HepG2 (cell line): ENCODE data around the gene EFNA3. TPM values are rescaled to one million over a fixed set of nuclear protein-coding genes. Genes with fewer than 3 reads are reported as not detected.

ENCODE experiments used
- AGO2 ChIP-seq: fragments of 200-400 bp; formaldehyde crosslinking; optimal IDR thresholded peaks from 2 replicates; pipeline ENCODE3; 2017; ENCODE audit warnings: mild to moderate bottlenecking, low read depth, low read length, moderate library complexity
- ARNT2 ChIP-seq: sonication (generic); formaldehyde crosslinking; IDR thresholded peaks from 2 replicates; pipeline ENCODE4 v1.8.0; 2022; ENCODE audit warnings: mild to moderate bottlenecking, low read depth, missing genetic modification reagents, moderate library complexity
- ATF7 ChIP-seq, 2 experiments: fragments of 450-650 bp in 1 of 2; sonication (generic) in 1 of 2; formaldehyde crosslinking in 1 of 2; IDR thresholded peaks; 2 replicates each; pipeline versions ENCODE4 v1.4.0 to v1.6.1; 2016 to 2020; ENCODE audit warnings: antibody characterized with exemption in 1 of 2, mild to moderate bottlenecking in 1 of 2, missing genetic modification reagents in 1 of 2
- MEIS1 ChIP-seq: sonication (generic); formaldehyde crosslinking; IDR thresholded peaks from 2 replicates; pipeline ENCODE4 v1.9.0; 2021; ENCODE audit warnings: mild to moderate bottlenecking, missing genetic modification reagents, moderate library complexity, borderline replicate concordance
- NFIC ChIP-seq: IDR thresholded peaks from 2 replicates; pipeline ENCODE4 v1.6.1; 2012; ENCODE audit warnings: mild to moderate bottlenecking, low read length, inconsistent platforms
- RAD51 ChIP-seq: fragments of 450-650 bp; IDR thresholded peaks from 2 replicates; pipeline ENCODE4 v1.6.1; 2016; ENCODE audit warnings: borderline replicate concordance
- RARG ChIP-seq: sonication (generic); formaldehyde crosslinking; IDR thresholded peaks from 2 replicates; pipeline ENCODE4 v1.4.0; 2020; ENCODE audit warnings: low read depth, mild to moderate bottlenecking, missing genetic modification reagents
- RBM22 ChIP-seq: fragments of 200-400 bp; formaldehyde crosslinking; optimal IDR thresholded peaks from 2 replicates; pipeline ENCODE3; 2017; ENCODE audit warnings: mild to moderate bottlenecking, low read length, moderate library complexity
- REPIN1 ChIP-seq: sonication (generic); formaldehyde crosslinking; IDR thresholded peaks from 2 replicates; pipeline ENCODE4 v1.8.0; 2022; ENCODE audit warnings: missing genetic modification reagents, low read depth, mild to moderate bottlenecking, borderline replicate concordance
- SP1 ChIP-seq, 2 experiments: fragments of 450-650 bp in 1 of 2; sonication (generic) in 1 of 2; formaldehyde crosslinking in 1 of 2; IDR thresholded peaks; 2 replicates each; pipeline versions ENCODE4 v1.4.0 to v1.6.1; 2016 to 2020; ENCODE audit warnings: missing genetic modification reagents in 1 of 2
- TBX3 ChIP-seq: fragments of 450-650 bp; IDR thresholded peaks from 2 replicates; pipeline ENCODE4 v1.6.1; 2017; ENCODE audit warnings: antibody characterized with exemption, mild to moderate bottlenecking, inconsistent platforms, borderline replicate concordance
- WIZ ChIP-seq: sonication (generic); formaldehyde crosslinking; IDR thresholded peaks from 2 replicates; pipeline ENCODE4 v1.5.1; 2020; ENCODE audit warnings: mild to moderate bottlenecking, missing genetic modification reagents
- ZBTB38 ChIP-seq: sonication (generic); formaldehyde crosslinking; IDR thresholded peaks from 2 replicates; pipeline ENCODE4 v1.5.1; 2020; ENCODE audit warnings: mild to moderate bottlenecking, missing genetic modification reagents
- ZFP37 ChIP-seq: sonication (generic); formaldehyde crosslinking; IDR thresholded peaks from 2 replicates; pipeline ENCODE4 v1.4.0; 2020; ENCODE audit warnings: missing genetic modification reagents, borderline replicate concordance
- ZIK1 ChIP-seq: sonication (generic); formaldehyde crosslinking; IDR thresholded peaks from 2 replicates; pipeline ENCODE4 v1.5.0; 2020; ENCODE audit warnings: mild to moderate bottlenecking, low read depth, missing genetic modification reagents, borderline replicate concordance
- ZNF644 ChIP-seq: IDR thresholded peaks from 2 replicates; pipeline ENCODE4 v1.6.1; 2016; ENCODE audit warnings: low read depth
- ZNF652 ChIP-seq: IDR thresholded peaks from 2 replicates; pipeline ENCODE4 v1.6.1; 2016; ENCODE audit warnings: low read depth, borderline replicate concordance
- ZNF713 ChIP-seq: sonication (generic); formaldehyde crosslinking; IDR thresholded peaks from 2 replicates; pipeline ENCODE4 v1.4.0; 2020; ENCODE audit warnings: mild to moderate bottlenecking, missing genetic modification reagents
- polyA plus RNA-seq, 8 experiments: library from polyadenylated mRNA; depleted of rRNA in 3 of 8; stranded (reverse) in 7 of 8; unstranded in 1 of 8; fragments of >200 nt; fragmentation: Illumina TruSeq in 4 of 8; extraction: Trizol in 4 of 8; gene quantifications; 2 replicates each; pipeline versions ENCODE4 v1.2.1 to v1.2.3, GENCODE V29; 2011 to 2016; ENCODE audit warnings: low read depth in 4 of 8, missing spikeins in 1 of 8, mixed read lengths in 1 of 8; ENCODE audit not compliant: insufficient read depth in 1 of 8
- total RNA-seq, 5 experiments: library from RNA; depleted of rRNA; stranded (reverse); fragments of >200 nt; fragmentation: Illumina TruSeq; extraction: Trizol; gene quantifications; 2 replicates each; pipeline ENCODE4 v1.2.3, GENCODE V29; 2016; ENCODE audit warnings: low read depth in 1 of 5
- TF ChIP-seq, protein P1 (sequence below): sonication (generic); formaldehyde crosslinking; conservative IDR thresholded peaks from 2 replicates; pipeline ENCODE4 v1.4.0; 2020; ENCODE audit warnings: missing genetic modification reagents
- TF ChIP-seq, protein P2 (sequence below): sonication (generic); formaldehyde crosslinking; IDR thresholded peaks from 2 replicates; pipeline ENCODE4 v1.4.0; 2020; ENCODE audit warnings: missing genetic modification reagents
- TF ChIP-seq, protein P3 (sequence below): sonication (generic); formaldehyde crosslinking; IDR thresholded peaks from 2 replicates; pipeline ENCODE4 v1.4.0; 2020; ENCODE audit warnings: mild to moderate bottlenecking, missing genetic modification reagents
- TF ChIP-seq, protein P4 (sequence below): sonication (generic); formaldehyde crosslinking; IDR thresholded peaks from 2 replicates; pipeline ENCODE4 v1.4.0; 2020; ENCODE audit warnings: low read depth, mild to moderate bottlenecking, missing genetic modification reagents

Gene EFNA3
- total and polyA plus RNA-seq, 2 of the 13 experiments (the other 11 are each of a cell fraction or from before 2014, with no cell fraction given): 1.0 to 5.7 TPM

DNA sequence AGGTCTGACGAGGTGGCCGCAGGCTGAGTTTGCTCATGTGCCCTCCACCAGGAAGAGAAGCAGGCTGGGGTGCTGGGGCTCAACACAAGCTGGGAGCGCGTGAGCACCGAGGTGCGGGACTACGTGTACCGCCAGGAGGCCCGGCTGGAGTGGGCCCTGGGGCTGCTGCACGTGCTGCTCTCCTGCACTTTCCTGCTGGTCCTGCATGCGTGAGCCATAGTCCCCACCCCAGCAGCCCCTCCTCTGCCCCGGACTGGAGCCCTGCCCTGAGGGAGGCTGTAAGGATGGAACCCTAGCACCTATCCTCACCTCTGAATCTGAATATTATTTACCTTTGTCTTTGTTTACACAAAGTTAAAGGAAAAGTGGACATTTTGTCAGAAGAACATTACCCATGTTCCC lies 35.3 kb upstream of the EFNA3 start (continued):
- TF ChIP-seq WIZ (CRISPR knock-in tag): no peak
- no peak for TF ChIP-seq ZNF652 (CRISPR knock-in tag)
- no peak for TF ChIP-seq ZNF713 (CRISPR knock-in tag)
- no peak for TF ChIP-seq TBX3
- no peak for TF ChIP-seq SP1 (IDR thresholded peaks at IDR 0.05)
- no peak for TF ChIP-seq SP1 (CRISPR knock-in tag; IDR thresholded peaks at IDR 0.05)
- TF ChIP-seq, protein P1, sequence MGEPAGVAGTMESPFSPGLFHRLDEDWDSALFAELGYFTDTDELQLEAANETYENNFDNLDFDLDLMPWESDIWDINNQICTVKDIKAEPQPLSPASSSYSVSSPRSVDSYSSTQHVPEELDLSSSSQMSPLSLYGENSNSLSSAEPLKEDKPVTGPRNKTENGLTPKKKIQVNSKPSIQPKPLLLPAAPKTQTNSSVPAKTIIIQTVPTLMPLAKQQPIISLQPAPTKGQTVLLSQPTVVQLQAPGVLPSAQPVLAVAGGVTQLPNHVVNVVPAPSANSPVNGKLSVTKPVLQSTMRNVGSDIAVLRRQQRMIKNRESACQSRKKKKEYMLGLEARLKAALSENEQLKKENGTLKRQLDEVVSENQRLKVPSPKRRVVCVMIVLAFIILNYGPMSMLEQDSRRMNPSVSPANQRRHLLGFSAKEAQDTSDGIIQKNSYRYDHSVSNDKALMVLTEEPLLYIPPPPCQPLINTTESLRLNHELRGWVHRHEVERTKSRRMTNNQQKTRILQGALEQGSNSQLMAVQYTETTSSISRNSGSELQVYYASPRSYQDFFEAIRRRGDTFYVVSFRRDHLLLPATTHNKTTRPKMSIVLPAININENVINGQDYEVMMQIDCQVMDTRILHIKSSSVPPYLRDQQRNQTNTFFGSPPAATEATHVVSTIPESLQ (CRISPR knock-in tag): no peak
- TF ChIP-seq, protein P2, sequence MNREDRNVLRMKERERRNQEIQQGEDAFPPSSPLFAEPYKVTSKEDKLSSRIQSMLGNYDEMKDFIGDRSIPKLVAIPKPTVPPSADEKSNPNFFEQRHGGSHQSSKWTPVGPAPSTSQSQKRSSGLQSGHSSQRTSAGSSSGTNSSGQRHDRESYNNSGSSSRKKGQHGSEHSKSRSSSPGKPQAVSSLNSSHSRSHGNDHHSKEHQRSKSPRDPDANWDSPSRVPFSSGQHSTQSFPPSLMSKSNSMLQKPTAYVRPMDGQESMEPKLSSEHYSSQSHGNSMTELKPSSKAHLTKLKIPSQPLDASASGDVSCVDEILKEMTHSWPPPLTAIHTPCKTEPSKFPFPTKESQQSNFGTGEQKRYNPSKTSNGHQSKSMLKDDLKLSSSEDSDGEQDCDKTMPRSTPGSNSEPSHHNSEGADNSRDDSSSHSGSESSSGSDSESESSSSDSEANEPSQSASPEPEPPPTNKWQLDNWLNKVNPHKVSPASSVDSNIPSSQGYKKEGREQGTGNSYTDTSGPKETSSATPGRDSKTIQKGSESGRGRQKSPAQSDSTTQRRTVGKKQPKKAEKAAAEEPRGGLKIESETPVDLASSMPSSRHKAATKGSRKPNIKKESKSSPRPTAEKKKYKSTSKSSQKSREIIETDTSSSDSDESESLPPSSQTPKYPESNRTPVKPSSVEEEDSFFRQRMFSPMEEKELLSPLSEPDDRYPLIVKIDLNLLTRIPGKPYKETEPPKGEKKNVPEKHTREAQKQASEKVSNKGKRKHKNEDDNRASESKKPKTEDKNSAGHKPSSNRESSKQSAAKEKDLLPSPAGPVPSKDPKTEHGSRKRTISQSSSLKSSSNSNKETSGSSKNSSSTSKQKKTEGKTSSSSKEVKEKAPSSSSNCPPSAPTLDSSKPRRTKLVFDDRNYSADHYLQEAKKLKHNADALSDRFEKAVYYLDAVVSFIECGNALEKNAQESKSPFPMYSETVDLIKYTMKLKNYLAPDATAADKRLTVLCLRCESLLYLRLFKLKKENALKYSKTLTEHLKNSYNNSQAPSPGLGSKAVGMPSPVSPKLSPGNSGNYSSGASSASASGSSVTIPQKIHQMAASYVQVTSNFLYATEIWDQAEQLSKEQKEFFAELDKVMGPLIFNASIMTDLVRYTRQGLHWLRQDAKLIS (CRISPR knock-in tag): no peak
- no peak for TF ChIP-seq AGO2
- TF ChIP-seq ARNT2: 0 out of 2 replicates have a peak, but pooled peaks have one; percentile 37
- no peak for TF ChIP-seq ZNF644 (CRISPR knock-in tag)
- no peak for TF ChIP-seq REPIN1 (CRISPR knock-in tag)
- TF ChIP-seq ATF7 (IDR thresholded peaks at IDR 0.05): no peak
- TF ChIP-seq ATF7 (CRISPR knock-in tag; IDR thresholded peaks at IDR 0.05): no peak
- no peak for TF ChIP-seq ZBTB38 (CRISPR knock-in tag)
- TF ChIP-seq ZFP37 (CRISPR knock-in tag): no peak
- TF ChIP-seq, protein P3, sequence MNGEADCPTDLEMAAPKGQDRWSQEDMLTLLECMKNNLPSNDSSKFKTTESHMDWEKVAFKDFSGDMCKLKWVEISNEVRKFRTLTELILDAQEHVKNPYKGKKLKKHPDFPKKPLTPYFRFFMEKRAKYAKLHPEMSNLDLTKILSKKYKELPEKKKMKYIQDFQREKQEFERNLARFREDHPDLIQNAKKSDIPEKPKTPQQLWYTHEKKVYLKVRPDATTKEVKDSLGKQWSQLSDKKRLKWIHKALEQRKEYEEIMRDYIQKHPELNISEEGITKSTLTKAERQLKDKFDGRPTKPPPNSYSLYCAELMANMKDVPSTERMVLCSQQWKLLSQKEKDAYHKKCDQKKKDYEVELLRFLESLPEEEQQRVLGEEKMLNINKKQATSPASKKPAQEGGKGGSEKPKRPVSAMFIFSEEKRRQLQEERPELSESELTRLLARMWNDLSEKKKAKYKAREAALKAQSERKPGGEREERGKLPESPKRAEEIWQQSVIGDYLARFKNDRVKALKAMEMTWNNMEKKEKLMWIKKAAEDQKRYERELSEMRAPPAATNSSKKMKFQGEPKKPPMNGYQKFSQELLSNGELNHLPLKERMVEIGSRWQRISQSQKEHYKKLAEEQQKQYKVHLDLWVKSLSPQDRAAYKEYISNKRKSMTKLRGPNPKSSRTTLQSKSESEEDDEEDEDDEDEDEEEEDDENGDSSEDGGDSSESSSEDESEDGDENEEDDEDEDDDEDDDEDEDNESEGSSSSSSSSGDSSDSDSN (CRISPR knock-in tag): no peak
- TF ChIP-seq RAD51: no peak
- no peak for TF ChIP-seq NFIC
- TF ChIP-seq RBM22: no peak
- TF ChIP-seq, protein P4, sequence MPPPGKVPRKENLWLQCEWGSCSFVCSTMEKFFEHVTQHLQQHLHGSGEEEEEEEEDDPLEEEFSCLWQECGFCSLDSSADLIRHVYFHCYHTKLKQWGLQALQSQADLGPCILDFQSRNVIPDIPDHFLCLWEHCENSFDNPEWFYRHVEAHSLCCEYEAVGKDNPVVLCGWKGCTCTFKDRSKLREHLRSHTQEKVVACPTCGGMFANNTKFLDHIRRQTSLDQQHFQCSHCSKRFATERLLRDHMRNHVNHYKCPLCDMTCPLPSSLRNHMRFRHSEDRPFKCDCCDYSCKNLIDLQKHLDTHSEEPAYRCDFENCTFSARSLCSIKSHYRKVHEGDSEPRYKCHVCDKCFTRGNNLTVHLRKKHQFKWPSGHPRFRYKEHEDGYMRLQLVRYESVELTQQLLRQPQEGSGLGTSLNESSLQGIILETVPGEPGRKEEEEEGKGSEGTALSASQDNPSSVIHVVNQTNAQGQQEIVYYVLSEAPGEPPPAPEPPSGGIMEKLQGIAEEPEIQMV: no peak
- no peak for TF ChIP-seq MEIS1 (CRISPR knock-in tag)
- TF ChIP-seq ZIK1 (CRISPR knock-in tag): no peak
- no peak for TF ChIP-seq RARG (CRISPR knock-in tag)
